CD4-positive, alpha-beta T cell treated with Interleukin-17A for 4 hours (primary cell): ENCODE results near the gene PRSS22.

Source experiments
- DNase-seq: peaks from one replicate; pipeline ENCODE4 v3.0.0-alpha.2; 2020; ENCODE audit warnings: mixed read lengths

PRSS22 gene, protein sequence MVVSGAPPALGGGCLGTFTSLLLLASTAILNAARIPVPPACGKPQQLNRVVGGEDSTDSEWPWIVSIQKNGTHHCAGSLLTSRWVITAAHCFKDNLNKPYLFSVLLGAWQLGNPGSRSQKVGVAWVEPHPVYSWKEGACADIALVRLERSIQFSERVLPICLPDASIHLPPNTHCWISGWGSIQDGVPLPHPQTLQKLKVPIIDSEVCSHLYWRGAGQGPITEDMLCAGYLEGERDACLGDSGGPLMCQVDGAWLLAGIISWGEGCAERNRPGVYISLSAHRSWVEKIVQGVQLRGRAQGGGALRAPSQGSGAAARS

DNA sequence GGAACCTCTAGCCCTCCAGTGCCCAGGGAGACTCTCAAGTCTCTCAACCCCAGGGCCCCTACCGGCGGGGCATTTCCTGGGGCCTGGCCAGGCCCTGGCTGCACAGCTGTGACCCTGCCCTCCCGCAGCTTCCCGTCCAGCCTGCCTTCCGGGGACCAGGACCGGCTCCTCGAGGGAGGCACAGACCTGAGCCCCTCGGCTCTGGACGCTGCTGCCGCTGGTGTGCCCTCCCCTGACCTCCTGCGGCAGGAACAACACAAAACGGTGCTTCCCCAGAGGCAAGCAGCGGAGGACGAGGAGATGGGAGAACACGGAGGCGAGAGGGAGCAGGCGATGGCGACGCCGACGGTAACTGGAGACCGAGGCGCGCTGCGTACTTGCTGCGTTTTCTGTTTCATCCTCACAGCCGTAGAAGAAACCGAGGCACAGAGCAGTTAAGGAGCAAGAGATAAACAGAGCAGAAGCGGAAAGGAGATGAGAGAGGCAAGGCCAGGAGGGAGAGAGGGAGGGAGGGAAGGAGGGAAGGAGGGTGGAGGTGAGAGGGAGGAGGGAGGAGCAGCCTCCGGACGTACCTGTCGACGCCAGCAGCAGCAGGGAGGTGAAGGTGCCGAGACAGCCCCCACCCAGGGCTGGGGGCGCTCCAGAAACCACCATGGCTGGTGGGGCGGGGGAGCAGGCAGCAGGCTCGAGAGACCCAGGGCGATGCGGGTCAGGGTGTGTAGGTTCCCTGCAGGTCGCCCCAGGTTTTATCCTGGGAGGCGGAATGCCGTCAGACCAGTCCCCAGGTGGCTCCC is at the start of gene PRSS22:
Gene PRSS22, minus strand, starts transcription at position 720 of the 794 bp plus-strand sequence. Its CDS starts 66 bp downstream, at position 654.
- peak; percentile 24 for DNase-seq

DNA sequence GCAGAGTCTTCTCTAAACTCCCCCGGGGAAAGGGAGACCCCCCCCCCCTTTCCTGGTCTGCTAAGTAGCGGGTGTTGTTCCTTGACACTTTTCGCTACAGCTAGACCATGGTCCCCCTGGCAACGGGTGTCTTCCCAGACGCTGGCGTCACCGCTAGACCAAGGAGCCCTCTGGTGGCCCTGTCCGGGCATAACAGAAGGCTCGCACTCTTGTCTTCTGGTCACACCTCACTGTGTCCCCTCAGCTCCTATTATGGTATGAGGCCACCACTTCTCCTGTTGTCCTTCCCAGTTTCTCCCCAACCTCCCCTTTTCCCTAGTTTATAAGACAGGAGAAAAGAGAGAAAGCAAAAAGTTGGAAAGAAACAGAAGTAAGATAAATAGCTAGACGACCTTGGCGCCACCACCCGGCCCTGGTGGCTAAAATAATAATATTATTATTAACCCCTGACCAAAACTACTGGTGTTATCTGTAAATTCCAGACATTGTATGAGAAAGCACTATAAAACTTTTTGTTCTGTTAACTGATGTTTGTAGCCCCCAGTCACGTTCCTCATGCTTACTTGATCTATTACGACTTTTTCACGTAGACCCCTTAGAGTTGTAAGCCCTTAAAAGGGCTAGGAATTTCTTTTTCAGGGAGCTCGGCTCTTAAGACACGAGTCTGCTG is 49.2 kb upstream of the PRSS22 start:
- DNase-seq, result peak; percentile 54

DNA sequence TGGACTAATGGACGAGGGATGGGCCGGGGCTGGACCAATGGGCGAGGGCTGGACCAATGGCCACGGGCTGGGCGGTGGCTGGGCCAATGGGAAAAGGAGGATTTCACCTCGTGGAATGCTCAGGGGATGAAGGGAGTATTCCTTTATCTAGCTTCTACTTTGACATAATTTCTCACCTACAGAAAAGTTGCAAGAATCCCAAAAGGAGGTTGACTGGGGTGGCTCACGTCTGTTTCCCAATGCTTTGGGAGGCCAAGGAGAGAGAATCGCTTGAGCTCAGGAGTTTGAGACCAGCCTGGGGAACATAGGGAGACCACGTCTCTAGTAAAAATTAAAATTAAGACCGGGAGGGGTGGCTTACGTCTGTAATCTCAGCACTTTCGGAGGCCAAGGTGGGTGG is 48.0 kb upstream of the PRSS22 start:
- DNase-seq, result no peak

DNA sequence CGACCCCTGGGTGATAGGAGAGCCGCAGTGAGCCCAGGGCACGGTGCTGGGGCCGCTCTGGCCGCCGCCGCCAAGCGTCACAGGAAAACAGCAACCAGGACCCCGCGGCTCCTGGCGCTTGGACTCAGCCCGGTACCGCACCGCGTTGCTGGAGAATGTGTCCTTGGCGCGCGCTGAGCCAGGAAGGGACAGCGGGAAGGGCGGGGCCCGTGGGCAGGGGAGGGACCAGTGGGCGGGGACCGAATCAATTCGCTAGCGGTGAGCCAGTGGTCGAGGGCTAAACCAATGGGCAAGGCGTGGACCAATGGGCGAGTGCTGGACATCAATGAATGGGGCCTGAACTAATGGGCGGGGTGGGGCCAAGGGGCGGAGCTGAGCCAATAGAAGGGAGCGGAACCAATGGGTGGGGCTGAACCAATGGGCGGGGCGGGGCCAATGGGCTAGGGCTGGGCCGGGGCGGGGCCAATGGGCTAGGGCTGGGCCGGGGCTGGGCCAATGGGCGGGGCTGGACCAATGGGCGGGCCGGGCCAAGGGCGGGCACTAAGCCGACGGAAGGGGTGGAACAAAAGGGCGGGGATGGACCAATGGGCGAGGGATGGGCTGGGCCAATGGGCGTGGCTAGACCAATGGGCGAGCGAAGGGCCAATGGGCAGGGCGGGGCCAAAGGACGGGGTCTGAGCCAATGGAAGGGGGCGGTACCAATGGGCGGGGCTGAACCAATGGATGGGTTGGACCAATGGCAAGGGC is 47.4 kb upstream of the PRSS22 start:
- DNase-seq, result peak; percentile 86

DNA sequence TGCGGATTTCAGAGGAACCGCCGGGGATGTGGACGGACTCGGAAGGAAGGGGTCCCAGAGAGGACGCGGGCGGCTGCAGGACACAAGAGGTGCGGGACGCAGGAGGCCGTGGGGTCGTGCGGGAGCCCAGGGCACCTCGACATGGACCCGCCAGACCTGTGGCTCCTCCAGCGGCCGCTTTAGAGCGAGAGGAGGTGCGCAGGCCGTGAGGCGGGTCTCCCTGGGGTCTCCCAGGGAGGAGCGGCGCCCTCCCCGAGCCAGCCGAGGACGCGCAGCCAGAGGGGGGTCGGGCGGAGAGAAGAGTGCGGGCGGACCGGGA is 46.9 kb upstream of the PRSS22 start:
- peak; percentile 34 for DNase-seq

DNA sequence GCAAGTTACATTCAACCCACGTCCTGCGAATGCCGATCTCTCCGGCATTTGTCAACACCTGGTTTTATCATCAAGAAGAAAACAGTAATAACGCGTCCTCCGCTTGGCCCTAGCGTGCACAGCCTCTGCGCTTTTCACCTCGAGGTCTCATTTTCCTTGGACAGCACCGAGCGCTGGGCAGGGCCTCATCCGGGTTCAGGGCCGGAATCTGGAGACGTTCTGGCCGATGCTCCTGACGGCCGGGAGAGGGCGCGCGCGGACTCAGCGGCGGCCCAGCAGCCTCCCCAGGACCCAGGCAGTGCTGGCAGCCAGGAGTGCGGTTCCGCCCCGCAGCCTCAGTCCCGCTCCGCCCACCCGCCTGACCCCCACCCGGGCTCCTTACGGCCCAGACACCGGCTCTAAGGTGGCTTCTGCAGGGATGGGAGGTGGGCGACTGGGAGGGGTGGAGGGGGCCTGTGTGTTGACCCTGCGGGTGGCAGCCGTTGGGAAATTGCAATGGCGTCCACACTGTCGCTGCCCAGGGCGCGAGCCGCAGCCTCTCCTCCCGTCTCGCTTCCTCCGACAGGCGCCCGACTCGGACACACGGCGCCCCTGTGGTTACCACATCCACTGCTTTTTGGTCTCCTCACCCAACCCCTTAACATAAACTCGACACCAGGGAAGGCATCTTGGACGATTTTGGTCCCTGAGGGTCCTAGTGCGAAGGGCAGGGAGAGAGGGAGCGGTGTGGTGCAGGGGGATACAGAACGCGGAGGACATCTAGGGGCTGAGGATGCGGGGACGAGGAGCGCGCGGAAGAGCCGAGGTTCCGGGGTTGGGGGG is 46.3 kb upstream of the PRSS22 start:
- DNase-seq, result peak; percentile 82

DNA sequence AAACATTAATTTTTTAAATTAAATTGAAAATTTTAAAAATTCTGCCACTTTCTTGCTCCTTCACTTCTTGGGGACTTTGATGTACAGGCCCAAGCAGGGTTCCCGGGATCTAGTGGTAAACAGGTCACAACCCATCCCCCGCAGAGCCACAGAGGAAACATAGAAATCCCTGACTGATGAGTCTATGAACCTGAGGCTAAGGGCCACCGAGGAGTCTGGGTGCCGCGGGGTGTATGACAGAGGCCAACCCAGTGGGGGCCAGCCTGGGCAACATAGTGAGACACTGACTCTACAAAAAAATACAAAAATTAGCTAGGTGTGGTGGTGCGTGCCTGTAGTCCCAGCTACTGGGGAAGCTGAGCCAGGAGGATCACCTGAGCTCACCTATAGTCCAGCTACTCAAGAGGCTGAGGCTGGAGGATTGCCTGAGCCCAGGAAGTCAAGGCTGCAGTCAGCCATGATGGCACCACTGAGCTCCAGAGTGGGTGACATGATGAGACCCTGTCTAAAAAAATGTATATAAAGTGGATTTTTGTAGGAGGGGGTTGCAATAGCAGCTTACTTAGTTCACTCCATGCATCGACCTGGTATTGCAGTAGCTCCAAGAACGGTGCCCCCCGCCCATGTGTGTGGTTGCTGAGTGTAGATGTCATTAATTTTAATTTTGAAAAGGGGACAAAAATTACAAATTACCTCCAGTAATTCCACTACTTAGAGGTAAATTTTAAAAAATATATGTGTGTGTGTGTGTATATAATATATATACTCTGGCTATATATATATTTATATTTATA is 44.6 kb upstream of the PRSS22 start:
- no peak for DNase-seq

DNA sequence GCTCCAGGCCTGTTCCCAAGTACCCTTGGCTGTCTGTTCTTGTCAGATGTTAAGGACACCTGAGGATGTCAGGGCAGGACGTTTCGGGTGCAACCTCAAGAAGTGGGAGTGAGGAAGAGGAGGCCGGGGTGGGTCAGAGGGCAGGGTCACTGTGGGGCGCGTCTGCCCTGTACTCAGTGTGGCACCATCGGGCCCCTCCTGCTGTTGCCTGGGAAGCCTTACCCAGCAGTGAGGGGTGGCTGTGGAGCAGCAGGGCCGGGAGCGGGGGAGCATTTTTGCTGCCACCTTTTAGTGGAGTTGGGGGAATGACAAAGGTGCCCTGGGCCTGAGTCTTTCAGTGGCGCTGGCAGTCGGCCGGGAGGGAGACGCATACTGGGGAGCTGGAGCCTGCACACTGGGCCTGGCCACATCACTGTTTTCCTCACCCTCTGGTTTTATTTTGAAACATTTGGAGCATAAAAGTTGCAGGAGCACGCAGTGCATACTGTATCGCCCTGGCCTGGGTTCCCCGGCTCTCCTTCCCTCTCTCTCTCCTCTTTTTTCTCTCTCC is 42.6 kb upstream of the PRSS22 start:
- no peak for DNase-seq

DNA sequence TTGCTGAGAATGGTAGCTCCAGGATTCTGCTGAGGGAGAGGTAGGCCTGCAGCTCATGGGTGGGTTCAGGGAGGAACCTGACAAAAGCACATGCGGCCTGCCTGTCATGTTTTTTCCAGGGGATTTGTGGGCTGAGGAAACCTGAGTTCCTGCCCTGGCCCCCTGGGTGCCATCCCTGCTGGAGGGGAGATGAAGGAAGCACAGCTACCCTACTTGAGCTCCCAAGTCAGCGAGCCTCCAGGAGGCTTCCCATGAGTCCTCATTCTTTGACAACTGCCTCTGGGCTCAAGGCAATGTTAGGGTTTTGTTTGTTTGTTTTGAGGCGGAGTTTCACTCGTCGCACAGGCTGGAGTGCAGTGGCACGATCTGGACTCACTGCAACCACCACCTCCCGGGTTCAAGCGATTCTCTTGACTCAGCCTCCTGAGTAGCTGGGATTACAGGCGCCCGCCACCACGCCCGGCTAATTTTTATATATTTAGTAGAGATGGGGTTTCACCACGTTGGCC is 41.6 kb upstream of the PRSS22 start:
- DNase-seq, result no peak

DNA sequence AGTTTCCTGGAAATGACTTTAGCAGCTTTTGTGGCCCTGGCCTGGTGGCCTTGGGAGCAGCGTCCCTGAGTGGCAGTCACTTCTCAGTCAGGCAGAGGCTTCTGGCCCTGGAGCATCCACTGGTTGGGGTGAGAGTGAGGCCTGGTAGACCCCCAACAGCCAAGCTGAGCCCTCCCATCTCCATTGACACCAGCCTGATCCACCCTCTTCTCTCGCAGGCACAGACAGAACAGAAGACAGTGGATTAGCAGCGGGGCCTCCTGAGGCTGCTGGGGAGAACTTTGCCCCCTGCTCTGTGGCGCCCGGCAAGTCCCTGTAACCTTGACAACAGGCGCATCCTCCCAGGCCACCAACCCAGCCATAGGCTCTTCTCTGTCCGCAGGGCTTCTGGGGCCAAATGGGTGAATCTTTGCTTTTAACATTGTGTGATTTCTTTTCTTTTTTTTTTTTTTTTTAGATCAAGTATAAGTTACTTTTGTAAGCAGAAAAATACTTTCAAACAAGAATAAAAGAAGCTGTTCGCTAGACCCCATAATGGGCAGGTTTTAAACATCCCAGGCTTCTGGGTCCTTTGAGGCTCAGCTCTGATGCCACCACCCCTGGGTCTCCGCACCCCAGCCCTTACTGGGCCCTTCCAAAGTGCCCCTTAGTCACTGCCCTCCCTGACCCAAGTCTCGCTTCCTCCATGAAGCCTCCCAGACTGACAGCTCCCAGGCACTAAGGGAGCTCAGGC is 41.0 kb upstream of the PRSS22 start:
- DNase-seq, result no peak

DNA sequence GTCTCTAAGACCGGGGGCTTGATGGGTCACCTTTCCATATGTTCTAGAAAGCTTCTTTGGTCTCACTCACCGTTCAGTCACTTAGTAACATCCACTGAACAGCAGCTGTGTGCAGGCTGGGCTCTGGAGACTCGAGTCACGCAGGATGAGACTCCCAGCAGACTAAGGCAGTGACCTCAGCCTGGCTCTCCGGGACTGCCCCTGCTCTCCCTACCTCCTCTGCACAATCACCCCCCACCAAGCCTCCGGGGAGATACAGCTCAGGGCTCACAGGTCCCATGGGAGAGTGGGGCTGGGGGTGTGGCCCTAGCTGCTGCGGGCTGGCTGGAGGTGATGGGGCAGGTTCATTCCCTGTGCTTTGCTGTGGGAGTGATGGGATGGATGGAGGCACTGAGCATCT is 39.1 kb upstream of the PRSS22 start:
- no peak for DNase-seq

DNA sequence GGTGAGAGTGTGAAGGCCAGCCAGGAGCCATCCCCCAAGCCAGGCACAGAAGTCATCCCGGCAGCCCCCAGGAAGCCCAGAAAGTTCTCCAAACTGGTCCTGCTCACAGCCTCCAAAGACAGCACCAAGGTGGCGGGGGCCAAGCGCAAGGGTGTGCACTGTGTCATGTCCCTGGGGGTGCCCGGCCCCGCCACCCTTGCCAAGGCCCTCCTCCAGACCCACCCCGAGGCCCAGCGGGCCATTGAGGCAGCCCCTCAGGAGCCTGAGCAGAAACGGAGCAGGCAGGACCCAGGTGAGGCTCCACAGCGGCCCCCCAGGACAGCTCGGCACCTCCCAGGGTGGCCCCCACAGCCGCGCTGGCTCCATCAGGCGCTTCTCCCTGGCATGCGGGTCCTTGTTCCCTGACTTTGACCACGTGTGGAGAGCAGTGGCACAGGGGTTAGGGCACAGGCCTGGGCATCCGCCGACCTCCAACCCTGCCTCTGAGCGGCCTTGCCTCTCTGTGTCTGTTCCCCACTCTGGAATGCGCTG is 38.6 kb upstream of the PRSS22 start:
- DNase-seq, result no peak

DNA sequence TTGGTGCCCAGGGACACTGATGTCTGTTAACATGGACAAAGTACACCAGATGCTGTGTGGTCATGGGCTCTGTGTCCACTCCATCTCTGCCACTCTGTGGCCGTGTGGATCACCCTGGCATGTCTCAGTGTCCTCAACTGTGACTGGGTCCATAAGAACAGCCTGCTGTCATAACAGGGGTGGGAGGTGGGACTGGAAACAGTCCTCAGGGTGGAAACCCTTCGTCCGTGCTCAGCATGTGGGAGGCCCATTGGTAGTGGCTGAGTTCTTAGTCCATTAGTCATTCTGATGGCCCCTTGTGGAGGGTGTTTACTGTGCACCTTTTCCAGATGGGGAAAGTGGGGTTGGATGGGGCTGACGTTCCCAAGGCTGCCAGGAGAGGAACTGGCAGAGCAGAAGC is 37.8 kb upstream of the PRSS22 start:
- DNase-seq, result no peak

DNA sequence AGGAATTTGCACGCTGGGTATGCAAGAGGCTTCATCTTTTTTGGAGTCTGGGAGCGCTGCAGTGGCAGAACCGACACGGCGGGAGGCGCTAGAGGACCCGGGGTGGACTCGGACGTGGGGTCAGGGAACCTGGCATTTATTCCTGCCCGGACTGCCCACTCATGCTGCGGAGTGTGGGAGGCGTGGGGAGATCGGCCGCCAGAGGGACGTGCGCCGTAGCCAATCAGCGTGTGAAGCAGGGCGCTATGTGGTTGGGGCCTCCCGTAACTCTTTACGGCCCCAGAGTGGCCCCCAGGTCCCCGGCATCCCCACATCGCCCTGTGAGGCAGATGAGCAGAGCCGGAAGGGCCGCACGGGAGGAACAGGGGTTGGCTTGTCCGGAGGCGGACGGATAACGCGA is 36.3 kb upstream of the PRSS22 start:
- DNase-seq, result no peak

DNA sequence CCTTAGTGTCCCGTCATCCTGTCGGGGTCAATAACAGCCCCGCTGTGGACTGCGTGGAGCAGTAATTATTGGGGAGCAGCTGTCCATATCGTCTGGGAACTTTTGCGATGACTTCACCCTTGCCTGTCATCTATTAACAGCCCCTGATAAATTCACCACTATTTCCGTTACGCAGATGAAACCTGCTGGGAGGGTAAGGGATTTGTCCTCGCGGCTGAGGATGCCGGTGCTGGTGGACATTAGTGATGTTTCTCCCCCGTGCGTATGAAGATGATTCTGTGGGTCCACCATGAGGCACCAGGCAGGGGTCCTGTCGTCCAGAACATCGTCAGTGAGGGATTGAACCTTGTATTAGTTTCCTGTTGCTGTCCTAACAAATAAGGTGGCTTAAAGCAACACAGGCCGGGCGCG is 26.1 kb upstream of the PRSS22 start:
- DNase-seq, result no peak

DNA sequence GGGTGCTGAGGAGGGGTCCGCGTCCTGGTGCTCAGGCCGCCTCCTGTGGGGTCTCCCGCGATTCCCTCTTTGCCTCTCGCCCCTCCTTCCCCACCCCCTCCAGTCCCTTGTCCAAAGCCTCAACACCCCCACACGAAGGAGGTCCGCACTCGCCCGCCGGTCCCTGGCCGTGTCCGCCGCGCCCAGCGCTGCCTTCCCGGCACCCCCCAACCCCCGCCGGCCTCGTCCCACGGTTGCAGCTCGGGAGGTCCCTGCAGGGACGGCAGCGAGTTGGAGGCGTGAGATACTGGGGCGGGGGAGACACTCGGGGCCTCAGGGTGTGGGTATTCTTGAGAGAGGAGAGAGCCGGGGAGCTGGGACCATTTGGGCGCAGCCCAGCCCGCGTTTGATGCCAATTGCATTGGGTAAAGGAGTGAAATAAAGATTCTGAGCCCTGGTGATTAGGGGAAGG is 25.5 kb upstream of the PRSS22 start:
- no peak for DNase-seq

DNA sequence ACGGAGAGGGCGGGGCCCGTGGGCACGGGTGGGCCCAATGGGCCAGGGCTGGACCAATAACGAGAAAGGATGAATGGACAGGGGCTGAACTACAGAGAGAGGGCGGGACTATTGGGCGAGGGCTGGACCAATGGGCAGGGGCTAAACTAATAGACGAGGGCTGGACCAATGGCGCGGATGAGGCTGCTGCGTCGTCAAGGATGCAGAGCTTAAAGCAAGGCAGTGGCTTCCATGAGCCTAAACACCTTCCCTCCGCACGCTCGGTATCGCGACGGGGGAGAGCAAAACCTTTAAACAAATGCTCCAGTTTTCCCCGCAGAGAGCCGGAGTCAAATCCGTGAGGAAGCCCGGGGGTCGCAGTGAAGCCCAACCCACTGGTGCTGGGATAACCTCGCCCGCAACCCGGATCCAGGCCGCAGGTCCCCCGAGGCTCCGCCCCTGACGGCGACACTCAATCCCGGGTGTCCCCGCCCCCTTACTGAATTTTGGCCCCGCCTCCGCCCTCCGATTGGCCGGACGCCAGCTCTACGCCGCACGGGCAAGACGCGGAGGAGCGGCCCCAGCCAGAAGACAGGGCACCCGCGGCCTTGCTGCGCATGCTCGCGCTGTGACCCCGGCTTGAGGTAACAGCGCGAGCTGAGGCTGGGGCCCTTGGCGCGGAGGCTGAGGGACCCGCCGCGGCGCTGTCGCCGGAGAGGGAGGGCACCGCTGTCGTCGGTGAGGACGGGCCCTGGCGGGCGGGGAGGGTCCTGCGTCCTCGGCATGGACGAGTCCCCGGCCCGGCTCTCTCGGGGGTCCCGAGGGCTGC is 24.9 kb upstream of the PRSS22 start, which contains the start of gene FLYWCH2:
Gene FLYWCH2, plus strand, starts transcription at position 566 of the 808 bp plus-strand sequence. CDS start 13,235 bp downstream, outside the sequence.
- DNase-seq, result peak; percentile 98

DNA sequence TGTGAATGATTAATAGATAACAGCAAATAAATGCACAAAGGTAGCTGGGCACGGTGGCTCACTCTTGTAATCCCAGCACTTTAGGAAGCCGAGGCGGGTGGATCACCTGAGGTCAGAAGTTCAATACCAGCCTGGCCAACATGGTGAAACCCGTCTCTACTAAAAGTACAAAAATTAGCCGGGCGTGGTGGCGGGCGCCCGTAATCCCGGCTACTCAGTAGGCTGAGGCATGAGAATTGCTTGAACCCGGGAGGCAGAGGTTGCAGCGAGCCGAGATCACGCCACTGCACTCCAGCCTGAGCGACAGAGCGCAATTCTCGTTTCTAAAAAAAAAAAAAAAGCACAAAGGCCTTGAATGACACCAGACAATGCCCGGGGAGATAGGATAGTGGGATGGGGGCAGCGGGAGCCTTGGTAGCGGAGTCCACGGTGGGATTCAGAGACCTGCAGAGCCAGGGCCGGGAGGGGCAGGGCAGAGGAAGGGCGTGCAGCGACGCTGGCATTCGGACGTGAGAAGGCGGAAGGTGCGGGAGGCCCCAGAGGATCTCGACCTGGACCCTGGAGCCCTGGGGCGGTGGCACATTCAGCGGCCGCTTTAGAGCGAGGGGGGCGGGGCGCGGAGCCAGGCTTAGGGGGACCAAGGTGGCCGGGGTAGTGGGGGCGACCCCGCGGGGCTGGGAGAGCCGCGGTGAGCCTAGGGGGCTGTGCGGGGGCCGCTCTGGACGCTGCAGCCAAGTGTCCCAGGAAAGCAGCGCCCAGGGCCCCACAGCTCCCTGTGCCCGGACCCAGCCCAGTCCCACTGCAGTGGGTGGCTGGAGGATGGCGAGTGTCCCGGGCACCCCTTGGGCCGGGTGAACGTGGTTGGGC is 24.0 kb upstream of the PRSS22 start:
- peak; percentile 47 for DNase-seq
